DMS153 (cell line): ENCODE results near the gene ARHGEF6.
A peak's percentile ranks its signal among the peaks of the same experiment; 100 is the strongest.

Source experiments
- DNase-seq: peaks from one replicate; lab custom pipeline; 2025; lab: John Stamatoyannopoulos, UW

ARHGEF6 gene

DNA sequence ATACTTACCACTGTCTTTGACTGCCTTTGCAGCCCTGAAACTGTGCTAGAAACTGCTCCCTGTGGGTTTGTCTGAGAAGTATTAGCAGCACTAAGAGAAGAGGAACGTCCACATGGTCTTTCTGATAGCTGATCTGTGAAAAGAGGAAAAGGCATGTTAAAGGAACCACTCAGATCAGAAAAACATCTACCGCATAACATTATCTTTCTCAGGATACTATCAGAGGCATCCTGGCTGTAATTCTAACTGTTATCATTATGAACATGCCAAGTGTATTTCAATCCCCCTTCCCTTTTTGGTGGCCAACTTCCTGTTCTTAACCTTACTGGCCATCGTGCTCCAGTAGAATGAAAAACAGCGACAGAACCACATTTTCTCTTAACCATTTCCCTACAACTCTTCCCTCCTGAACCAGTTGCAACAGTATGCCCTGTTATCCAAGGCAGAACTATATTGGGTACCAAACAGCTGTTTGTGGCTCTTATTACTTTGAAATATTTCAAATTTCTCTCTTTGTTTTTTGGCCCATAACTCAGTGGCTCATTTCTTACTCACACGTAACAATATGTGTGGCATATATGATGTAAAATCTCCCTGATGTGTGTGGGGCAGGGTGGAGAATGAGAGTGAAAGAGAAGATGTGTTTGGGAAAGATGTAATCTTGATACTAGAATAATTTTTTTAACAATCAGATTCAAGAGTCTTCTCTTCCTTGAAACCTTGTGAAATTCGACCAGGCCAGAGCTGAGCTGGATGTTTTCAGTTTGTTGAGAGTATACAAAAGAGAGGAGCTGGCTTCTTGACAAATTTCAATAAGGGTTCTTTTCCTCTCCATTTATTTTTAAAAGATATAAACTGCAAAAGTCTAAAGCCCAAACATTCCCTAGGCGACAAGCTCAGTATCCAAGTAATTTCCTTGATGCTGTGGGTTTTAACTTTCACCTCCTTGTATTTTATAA is 35.2 kb downstream of the ARHGEF6 start:
- DNase-seq = no peak

GRCh38 chrX:136742721-136743379 is 37.9 kb downstream of the ARHGEF6 start:
- DNase-seq = no peak

- no peak for DNase-seq
Measured at GRCh38 chrX:136738049-136738729, 42.5 kb downstream of the ARHGEF6 start.

DNA sequence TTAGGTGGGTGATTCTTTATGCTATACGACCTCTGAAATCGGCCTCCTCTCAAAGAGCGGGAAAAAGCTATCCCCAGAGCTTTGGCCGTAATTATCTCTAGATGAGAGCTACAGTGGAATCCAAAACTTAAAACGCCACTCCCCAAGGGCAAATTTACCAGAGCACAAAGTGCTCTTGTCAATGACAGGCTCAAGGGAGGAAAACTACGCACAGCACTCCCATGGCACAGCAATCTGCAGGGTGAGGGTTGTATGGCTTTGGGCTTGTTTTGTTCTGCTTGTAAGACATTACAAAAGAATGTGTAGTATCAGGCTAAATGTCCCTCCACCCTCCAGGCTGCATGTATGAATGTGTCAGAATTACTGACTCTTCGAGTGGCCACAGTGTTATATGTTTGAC is 44.0 kb downstream of the ARHGEF6 start:
- DNase-seq = no peak

GRCh38 chrX:136735601-136736000 is 45.1 kb downstream of the ARHGEF6 start:
- no peak for DNase-seq

- no peak for DNase-seq
Measured at GRCh38 chrX:136733613-136734012, 47.1 kb downstream of the ARHGEF6 start.

DNA sequence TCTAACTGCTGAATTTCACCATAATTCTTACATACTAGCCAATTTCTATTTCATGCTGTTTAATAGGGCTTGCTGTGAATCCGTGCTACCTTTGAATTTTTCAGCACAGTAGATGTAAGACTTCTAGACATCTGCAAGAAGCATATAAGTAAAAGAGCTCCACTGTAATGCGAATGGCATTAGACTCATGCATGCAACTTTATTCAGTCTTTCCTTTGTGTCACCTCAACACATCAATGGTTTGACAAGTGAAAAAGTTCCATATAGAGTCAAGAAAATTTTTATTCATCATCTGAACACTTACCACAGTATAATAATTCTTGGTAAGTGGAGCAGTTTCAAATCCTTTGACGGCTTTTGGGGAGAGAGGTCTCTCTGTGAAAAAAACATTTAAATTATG is 48.9 kb downstream of the ARHGEF6 start:
- no peak for DNase-seq

DNA sequence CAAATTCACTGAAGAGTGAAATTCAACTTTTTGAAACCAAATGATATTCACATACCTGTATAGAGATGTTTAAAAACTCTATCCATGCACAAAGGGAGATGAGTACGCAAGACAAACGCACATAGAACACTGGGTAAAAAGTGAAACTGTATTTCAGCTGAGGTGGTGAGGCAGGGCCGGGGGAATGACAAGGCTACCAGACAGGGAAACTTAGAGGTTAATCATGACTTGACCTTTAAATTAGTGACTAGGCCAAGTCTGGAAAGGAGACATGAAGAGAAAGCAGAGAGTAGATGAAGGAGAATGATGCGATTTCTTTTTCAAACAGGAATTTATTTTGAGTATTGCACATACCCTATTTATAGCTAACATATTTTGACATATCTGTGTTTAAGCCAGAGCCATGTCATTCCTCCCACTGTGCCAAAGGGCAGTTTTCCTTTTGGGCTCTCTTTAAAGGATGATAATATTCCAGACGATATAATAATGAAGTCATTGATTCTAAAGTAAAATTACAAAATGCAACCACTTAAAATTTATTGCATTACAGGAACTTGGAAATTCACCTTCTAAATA is 49.4 kb downstream of the ARHGEF6 start:
- DNase-seq = no peak

- DNase-seq = no peak
Measured at GRCh38 chrX:136728393-136728792, 52.3 kb downstream of the ARHGEF6 start.

- no peak for DNase-seq
Measured at GRCh38 chrX:136725441-136726104, 55.2 kb downstream of the ARHGEF6 start.

DNA sequence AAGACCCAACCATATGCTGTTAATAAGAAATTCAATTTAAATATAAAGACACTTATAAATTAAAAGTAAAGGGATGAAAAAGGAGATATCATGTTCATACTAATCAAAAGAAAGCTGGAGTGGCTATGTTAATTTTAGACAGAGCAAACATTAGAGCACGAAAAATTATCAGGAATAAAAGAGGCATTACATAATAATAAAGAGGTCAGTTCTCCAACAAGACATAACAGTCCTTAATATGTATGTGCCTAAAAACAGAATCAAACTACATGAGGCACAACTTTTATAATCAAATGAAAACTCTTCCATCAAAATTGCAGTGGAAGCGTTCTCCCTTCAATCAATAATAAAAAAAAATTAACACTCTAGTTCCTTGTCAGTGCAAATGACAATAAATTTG is 62.6 kb downstream of the ARHGEF6 start:
- DNase-seq = no peak

DNA sequence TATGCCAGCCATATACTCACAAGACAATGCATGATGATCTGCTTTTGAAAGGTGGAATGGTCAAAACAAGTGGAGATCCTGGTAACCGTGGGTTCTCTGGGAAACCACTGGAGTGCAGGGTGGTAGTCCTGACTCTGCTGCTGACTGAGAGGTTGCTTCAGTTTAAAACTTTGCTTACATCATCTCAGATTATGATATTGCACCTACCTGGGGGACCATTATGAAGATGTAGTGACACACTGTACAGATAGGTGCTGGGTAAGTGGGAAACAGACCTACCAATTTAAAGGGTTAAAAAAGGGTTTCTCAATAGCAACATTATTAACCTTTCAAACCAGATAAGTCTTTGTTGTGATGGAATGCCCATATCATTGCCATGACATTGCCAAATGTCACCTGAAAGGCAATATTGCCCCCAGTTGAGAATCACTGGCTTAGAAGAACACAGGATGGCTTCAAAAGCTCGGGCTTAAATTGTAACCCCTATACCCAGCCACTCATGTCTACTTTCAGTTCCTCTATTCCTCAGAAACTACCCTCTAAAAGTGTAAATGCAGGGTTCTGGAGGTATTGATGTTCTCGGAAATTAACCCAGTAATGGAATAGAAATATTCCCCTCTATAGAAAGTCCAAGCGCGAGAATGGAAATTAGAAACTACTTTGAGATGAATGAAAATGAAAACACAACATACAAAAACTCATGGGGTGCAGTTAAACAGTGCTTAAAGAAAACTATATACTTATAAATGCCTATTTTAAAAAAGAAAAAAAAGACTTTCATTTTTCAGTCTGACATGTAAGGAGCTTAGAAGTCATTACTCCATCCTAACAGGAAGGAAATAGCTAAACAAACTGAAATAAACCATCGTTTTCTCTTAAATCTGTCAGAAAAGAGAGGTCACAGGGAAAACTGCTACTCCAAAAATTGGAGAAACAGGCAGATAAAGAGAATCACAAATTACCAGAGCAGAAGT is 65.8 kb downstream of the ARHGEF6 start:
- DNase-seq = no peak

- DNase-seq = no peak
Measured at GRCh38 chrX:136712650-136713310, 68.0 kb downstream of the ARHGEF6 start.

- DNase-seq = peak; percentile 45
Measured at GRCh38 chrX:136711147-136711546, 69.6 kb downstream of the ARHGEF6 start.

DNA sequence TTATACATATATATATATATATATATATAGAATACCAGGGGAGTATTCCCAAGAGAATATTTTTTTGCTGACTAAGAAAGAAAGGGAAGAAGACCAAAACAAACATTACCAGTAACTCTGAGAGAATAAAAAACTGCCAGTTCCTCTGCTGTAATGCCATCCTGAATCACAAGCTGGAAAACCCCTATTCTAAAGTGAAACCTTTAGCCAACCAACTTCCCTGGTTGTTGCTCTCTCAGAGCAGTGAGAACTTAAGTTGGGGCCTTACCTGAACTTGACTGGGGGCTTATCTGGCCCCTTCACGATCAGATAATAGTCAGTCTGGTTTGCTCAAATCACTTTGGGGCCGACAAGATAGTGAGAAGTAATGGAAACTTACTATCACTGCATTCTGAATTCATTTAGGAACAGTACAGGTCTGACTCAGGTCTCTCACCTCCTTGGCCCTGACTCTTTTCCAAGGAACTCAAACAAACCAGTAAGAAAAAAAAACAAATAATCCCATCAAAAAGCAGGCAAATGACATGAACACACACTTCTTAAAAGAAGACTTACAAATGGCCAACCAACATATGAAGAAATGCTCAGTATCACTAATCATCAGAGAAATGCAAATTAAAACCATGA is 70.3 kb downstream of the ARHGEF6 start:
- no peak for DNase-seq

GRCh38 chrX:136708348-136708747 is 72.4 kb downstream of the ARHGEF6 start:
- DNase-seq = peak; percentile 2

DNA sequence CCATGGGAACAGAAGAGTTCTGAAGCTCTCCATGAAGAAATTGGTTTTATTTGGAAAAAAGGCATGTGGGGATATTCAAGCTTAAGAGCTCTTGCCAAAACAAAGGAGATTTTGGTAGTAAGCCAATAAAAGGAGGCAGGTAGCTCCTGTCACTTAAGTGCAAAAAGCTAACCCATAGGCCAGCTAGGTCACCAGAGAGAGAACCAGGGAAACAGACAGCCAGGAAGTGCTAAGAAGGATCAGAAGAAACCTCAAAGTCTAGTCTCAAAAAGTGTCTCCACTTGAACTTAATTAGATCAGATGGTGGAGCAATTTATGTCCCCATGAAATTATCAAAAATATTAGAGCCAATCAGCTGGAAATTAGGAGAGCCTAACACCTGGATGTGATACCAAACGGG is 83.6 kb downstream of the ARHGEF6 start:
- no peak for DNase-seq

DNA sequence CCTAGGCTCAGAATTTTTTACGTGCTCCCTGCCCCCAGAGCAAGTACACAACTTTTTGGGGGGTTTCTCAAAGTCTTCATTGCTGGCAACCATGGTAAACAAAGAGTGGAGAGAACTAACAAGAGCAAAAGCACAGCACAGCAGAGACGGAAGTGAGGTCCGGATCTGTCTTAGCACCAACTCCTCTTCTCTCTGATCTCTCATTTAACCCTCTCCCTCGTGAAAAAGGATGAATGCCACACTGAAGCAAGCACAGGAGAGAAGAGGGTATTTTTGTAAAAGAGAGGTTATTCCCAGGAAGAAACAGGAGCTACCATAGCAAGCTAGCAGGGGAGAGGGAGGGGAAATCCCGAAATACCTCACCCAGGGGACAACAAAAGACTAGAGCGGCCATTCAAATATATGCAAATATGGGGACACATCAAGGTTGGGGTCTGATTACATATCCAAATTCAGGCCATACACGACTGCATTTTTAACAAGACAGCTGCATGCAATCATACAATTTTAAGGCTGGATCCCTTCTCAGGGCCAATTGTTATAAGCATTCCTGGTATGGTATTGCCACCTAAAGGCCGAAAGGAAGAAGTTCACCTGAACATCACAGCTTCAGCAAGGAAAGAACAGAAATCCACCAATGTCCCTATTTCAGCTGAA is 86.2 kb downstream of the ARHGEF6 start:
- no peak for DNase-seq

DNA sequence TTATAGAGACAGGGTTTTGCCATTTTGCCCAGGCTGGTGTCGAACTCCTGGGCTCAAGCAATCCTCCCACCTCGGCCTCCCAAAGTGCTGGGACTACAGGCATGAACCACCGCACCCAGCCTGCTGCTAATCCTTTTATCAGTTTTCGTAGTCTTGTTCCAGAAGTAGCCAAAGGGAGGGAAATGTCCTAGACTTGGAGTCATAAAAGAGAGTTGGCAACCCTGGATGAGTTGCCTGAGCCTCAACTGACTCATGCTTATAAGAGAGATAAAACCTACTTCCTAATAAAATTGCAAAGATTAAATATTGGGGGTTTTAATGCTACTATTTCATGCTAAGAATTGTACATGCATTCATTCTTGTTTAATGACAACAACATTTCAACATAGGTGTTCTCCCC is 88.5 kb downstream of the ARHGEF6 start:
- no peak for DNase-seq
